ENCODE data around the gene MEGF8. TPM values are rescaled to one million over a fixed set of nuclear protein-coding genes. Genes with fewer than 3 reads are reported as not detected.

MEGF8 gene
- total and polyA plus RNA-seq, 10 of the 15 experiments (the other 5 are each of a cell fraction or from before 2014, with no cell fraction given), result 0.43 to 12.8 (median 2.7) TPM

DNA sequence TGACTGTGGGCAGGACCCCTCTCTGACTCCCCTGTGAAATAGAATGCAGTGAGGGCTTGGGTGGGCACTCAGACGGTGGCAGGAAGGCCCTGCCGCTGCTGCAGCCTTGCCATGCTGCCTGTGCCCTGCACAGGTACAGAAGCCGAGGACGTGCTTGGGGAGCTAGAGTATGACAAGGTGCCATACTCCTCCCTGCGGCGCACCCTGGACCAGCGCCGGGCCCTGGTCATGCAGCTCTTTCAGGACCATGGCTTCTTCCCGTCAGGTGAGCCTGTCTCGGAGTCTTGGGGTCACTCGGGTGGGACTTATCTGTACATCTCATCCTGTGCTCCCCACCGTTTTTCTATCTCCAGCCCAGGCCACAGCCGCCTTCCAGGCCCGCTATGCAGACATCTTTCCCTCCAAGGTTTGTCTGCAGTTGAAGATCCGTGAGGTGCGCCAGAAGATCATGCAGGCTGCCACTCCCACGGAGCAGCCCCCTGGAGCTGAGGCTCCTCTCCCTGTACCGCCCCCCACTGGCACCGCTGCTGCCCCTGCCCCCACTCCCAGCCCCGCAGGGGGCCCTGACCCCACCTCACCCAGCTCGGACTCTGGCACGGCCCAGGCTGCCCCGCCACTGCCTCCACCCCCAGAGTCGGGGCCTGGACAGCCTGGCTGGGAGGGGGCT lies 30.8 kb upstream of the MEGF8 start:
- Histone ChIP-seq H3K4me1 (ENCODE audit: control insufficient read depth, insufficient read depth, low read length) (no peaks in the 10 kb centered on the region; the same call in 1 of the 2 replicates), H3K4me2 (ENCODE audit: control insufficient read depth, insufficient read depth) (no peak overlapping the region), H3K27ac (ENCODE audit: control insufficient read depth, insufficient read depth) (no peak overlapping the region), H4K20me1 (ENCODE audit: control insufficient read depth, insufficient read depth) (no peaks in the 10 kb centered on the region), H3K27me3 (replicated peaks in 1 of 2; ENCODE audit: control insufficient read depth in 2 of 2, insufficient read depth in 2 of 2, low read length in 1 of 2) (no peaks in the 10 kb centered on the region), H3K9ac (ENCODE audit: control insufficient read depth, insufficient read depth, low read length) (no peak overlapping the region), H2AFZ (ENCODE audit: control insufficient read depth, low read depth, low read length) (no peak overlapping the region), H3K9me3 (replicated peaks; ENCODE audit: control insufficient read depth, insufficient read depth, low read length) (no peaks in the 10 kb centered on the region), H3K4me3 (no peak overlapping the region), H3K36me3 (ENCODE audit: control insufficient read depth in 2 of 2, insufficient read depth in 2 of 2, low read length in 1 of 2) (peaks cover 16 to 20% of the 10 kb centered on the region in 2 experiments; a peak in 3 of 4 replicates), H3K79me2 (ENCODE audit: control insufficient read depth, insufficient read depth, low read length) (no peaks in the 10 kb centered on the region)
- ChIA-PET CTCF (interaction anchor here (1.3 to 3.2 kb wide), 2 partner anchors 50 to 165 kb away, joined by 3 to 25 read pairs; no protein-coding TSS in a partner anchor), POLR2A (no interaction called here), SMC1A (ENCODE audit: uncharacterized antibody, unreplicated experiment) (interaction anchor here (0.6 to 1.3 kb wide), 3 partner anchors 33 to 186 kb away, joined by 3 to 5 read pairs (median 3); no protein-coding TSS in a partner anchor), RAD21 (ENCODE audit: unreplicated experiment) (no interaction called here)
- in situ Hi-C loops (cut with MboI), result no loop called here
- TF ChIP-seq ZNF217 (IDR thresholded peaks at IDR 0.05), result no peak
- TF ChIP-seq SMC3 (IDR thresholded peaks at IDR 0.05; ENCODE audit: borderline replicate concordance, low read length), result no peak
- TF ChIP-seq TCF12 (IDR thresholded peaks at IDR 0.05; ENCODE audit: low read depth, low read length), result no peak
- no peak for TF ChIP-seq ZZZ3 (IDR thresholded peaks at IDR 0.05; ENCODE audit: control insufficient read depth, insufficient read length, low read depth)
- FAIRE-seq (no peak), DNase-seq (ENCODE audit: low read depth, low spot score) (no peak), ATAC-seq (no peak)
- BruUV-seq (replicated peaks), result no TSS peak
- intact Hi-C loops (cut with micrococcal nuclease; ENCODE audit: unreplicated experiment), result loop anchor here (5.0 kb wide), 1 partner anchor 162 kb away; the partner anchor contains the start of gene POU2F2
- WGBS (ENCODE audit: insufficient coverage, insufficient replicate concordance, low lambda C conversion rate, missing lambda C conversion rate), result 88% methylated on average over 19 of the region's 24 CpGs

DNA sequence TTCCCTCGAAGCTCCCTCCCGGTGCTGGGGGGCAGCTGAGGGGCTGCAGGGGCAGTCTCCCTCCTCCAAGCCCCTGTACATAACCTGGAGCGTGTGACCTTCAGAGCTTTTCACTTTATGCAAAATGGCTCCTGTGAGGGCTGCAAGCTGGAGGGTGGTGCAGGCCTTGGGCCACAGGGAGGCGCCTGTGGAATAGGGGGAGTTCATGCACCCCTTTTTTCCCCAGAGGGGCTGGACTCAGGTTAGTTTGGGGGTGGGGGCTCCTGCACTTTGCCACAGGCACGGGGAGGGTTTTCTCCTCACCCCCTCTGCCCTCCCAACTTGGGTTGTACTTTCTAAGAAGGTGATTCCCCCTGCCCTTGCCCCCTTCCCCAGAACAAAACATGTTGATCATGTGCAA lies 30.1 kb upstream of the MEGF8 start:
- no peak overlapping the region for H3K9ac ChIP-seq (ENCODE audit: control insufficient read depth, insufficient read depth, low read length)
- no peaks in the 10 kb centered on the region for H4K20me1 ChIP-seq (ENCODE audit: control insufficient read depth, insufficient read depth)
- H3K9me3 ChIP-seq (replicated peaks; ENCODE audit: control insufficient read depth, insufficient read depth, low read length), result no peaks in the 10 kb centered on the region
- TF ChIP-seq EED (IDR thresholded peaks at IDR 0.05; ENCODE audit: low read depth) (no peak), NFYA (IDR thresholded peaks at IDR 0.05; ENCODE audit: borderline replicate concordance, low read depth, low read length) (no peak), WRNIP1 (IDR thresholded peaks at IDR 0.05; ENCODE audit: borderline replicate concordance, low read depth, low read length) (no peak), JUND (IDR thresholded peaks at IDR 0.05; ENCODE audit: low read depth, low read length) (no peak), MYB (IDR thresholded peaks at IDR 0.05; ENCODE audit: borderline replicate concordance, low read depth, low read length) (no peak)
- TF ChIP-seq, protein P1, sequence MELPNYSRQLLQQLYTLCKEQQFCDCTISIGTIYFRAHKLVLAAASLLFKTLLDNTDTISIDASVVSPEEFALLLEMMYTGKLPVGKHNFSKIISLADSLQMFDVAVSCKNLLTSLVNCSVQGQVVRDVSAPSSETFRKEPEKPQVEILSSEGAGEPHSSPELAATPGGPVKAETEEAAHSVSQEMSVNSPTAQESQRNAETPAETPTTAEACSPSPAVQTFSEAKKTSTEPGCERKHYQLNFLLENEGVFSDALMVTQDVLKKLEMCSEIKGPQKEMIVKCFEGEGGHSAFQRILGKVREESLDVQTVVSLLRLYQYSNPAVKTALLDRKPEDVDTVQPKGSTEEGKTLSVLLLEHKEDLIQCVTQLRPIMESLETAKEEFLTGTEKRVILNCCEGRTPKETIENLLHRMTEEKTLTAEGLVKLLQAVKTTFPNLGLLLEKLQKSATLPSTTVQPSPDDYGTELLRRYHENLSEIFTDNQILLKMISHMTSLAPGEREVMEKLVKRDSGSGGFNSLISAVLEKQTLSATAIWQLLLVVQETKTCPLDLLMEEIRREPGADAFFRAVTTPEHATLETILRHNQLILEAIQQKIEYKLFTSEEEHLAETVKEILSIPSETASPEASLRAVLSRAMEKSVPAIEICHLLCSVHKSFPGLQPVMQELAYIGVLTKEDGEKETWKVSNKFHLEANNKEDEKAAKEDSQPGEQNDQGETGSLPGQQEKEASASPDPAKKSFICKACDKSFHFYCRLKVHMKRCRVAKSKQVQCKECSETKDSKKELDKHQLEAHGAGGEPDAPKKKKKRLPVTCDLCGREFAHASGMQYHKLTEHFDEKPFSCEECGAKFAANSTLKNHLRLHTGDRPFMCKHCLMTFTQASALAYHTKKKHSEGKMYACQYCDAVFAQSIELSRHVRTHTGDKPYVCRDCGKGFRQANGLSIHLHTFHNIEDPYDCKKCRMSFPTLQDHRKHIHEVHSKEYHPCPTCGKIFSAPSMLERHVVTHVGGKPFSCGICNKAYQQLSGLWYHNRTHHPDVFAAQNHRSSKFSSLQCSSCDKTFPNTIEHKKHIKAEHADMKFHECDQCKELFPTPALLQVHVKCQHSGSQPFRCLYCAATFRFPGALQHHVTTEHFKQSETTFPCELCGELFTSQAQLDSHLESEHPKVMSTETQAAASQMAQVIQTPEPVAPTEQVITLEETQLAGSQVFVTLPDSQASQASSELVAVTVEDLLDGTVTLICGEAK (IDR thresholded peaks at IDR 0.05; ENCODE audit: borderline replicate concordance), result no peak
- TF ChIP-seq, protein P2, sequence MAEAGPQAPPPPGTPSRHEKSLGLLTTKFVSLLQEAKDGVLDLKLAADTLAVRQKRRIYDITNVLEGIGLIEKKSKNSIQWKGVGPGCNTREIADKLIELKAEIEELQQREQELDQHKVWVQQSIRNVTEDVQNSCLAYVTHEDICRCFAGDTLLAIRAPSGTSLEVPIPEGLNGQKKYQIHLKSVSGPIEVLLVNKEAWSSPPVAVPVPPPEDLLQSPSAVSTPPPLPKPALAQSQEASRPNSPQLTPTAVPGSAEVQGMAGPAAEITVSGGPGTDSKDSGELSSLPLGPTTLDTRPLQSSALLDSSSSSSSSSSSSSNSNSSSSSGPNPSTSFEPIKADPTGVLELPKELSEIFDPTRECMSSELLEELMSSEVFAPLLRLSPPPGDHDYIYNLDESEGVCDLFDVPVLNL (IDR thresholded peaks at IDR 0.05; ENCODE audit: low read depth, low read length), result no peak
- H3K36me3 ChIP-seq (ENCODE audit: control insufficient read depth in 2 of 2, insufficient read depth in 2 of 2, low read length in 1 of 2), result peaks cover 14% of the 10 kb centered on the region in 2 experiments; a peak in 3 of 4 replicates
- 22% methylated on average over 5 of the region's 5 CpGs for WGBS (ENCODE audit: insufficient coverage, insufficient replicate concordance, low lambda C conversion rate, missing lambda C conversion rate)
- ChIA-PET CTCF (interaction anchor here (1.3 to 3.2 kb wide), 4 partner anchors 10 to 166 kb away, joined by 3 to 25 read pairs (median 7); no protein-coding TSS in a partner anchor), SMC1A (ENCODE audit: uncharacterized antibody, unreplicated experiment) (interaction anchor here (0.6 to 1.3 kb wide), 3 partner anchors 33 to 186 kb away, joined by 3 to 5 read pairs (median 3); no protein-coding TSS in a partner anchor), POLR2A (no interaction called here), RAD21 (ENCODE audit: unreplicated experiment) (no interaction called here)
- FAIRE-seq (no peak), DNase-seq (ENCODE audit: low read depth, low spot score) (no peak), ATAC-seq (no peak)
- H3K27ac ChIP-seq (ENCODE audit: control insufficient read depth, insufficient read depth), result no peak overlapping the region
- no peak overlapping the region for H3K4me3 ChIP-seq
- no peaks in the 10 kb centered on the region; the same call in 1 of the 2 replicates for H3K4me1 ChIP-seq (ENCODE audit: control insufficient read depth, insufficient read depth, low read length)
- H2AFZ ChIP-seq (ENCODE audit: control insufficient read depth, low read depth, low read length), result no peak overlapping the region
- no peaks in the 10 kb centered on the region for H3K79me2 ChIP-seq (ENCODE audit: control insufficient read depth, insufficient read depth, low read length)
- in situ Hi-C loops (cut with MboI), result no loop called here
- intact Hi-C loops (cut with micrococcal nuclease; ENCODE audit: unreplicated experiment), result loop anchor here (5.0 kb wide), 1 partner anchor 163 kb away; the partner anchor contains the start of gene POU2F2
- H3K4me2 ChIP-seq (ENCODE audit: control insufficient read depth, insufficient read depth), result no peak overlapping the region
- BruUV-seq (replicated peaks), result no TSS peak
- H3K27me3 ChIP-seq (replicated peaks in 1 of 2; ENCODE audit: control insufficient read depth in 2 of 2, insufficient read depth in 2 of 2, low read length in 1 of 2), result no peaks in the 10 kb centered on the region

Measured in GM12878 (cell line).